Measurements from ENCODE around the gene SURF6. TPM values are rescaled to one million over a fixed set of nuclear protein-coding genes. Genes with fewer than 3 reads are reported as not detected.

SURF6 gene
- total and polyA plus RNA-seq, 2 of the 8 experiments (the other 6 are each of a cell fraction or from before 2014, with no cell fraction given), result 6.1 to 23.7 TPM

GRCh38 chr9:133385452-133385851, 49.5 kb upstream of the SURF6 start (continued):
- TF ChIP-seq, protein P1, sequence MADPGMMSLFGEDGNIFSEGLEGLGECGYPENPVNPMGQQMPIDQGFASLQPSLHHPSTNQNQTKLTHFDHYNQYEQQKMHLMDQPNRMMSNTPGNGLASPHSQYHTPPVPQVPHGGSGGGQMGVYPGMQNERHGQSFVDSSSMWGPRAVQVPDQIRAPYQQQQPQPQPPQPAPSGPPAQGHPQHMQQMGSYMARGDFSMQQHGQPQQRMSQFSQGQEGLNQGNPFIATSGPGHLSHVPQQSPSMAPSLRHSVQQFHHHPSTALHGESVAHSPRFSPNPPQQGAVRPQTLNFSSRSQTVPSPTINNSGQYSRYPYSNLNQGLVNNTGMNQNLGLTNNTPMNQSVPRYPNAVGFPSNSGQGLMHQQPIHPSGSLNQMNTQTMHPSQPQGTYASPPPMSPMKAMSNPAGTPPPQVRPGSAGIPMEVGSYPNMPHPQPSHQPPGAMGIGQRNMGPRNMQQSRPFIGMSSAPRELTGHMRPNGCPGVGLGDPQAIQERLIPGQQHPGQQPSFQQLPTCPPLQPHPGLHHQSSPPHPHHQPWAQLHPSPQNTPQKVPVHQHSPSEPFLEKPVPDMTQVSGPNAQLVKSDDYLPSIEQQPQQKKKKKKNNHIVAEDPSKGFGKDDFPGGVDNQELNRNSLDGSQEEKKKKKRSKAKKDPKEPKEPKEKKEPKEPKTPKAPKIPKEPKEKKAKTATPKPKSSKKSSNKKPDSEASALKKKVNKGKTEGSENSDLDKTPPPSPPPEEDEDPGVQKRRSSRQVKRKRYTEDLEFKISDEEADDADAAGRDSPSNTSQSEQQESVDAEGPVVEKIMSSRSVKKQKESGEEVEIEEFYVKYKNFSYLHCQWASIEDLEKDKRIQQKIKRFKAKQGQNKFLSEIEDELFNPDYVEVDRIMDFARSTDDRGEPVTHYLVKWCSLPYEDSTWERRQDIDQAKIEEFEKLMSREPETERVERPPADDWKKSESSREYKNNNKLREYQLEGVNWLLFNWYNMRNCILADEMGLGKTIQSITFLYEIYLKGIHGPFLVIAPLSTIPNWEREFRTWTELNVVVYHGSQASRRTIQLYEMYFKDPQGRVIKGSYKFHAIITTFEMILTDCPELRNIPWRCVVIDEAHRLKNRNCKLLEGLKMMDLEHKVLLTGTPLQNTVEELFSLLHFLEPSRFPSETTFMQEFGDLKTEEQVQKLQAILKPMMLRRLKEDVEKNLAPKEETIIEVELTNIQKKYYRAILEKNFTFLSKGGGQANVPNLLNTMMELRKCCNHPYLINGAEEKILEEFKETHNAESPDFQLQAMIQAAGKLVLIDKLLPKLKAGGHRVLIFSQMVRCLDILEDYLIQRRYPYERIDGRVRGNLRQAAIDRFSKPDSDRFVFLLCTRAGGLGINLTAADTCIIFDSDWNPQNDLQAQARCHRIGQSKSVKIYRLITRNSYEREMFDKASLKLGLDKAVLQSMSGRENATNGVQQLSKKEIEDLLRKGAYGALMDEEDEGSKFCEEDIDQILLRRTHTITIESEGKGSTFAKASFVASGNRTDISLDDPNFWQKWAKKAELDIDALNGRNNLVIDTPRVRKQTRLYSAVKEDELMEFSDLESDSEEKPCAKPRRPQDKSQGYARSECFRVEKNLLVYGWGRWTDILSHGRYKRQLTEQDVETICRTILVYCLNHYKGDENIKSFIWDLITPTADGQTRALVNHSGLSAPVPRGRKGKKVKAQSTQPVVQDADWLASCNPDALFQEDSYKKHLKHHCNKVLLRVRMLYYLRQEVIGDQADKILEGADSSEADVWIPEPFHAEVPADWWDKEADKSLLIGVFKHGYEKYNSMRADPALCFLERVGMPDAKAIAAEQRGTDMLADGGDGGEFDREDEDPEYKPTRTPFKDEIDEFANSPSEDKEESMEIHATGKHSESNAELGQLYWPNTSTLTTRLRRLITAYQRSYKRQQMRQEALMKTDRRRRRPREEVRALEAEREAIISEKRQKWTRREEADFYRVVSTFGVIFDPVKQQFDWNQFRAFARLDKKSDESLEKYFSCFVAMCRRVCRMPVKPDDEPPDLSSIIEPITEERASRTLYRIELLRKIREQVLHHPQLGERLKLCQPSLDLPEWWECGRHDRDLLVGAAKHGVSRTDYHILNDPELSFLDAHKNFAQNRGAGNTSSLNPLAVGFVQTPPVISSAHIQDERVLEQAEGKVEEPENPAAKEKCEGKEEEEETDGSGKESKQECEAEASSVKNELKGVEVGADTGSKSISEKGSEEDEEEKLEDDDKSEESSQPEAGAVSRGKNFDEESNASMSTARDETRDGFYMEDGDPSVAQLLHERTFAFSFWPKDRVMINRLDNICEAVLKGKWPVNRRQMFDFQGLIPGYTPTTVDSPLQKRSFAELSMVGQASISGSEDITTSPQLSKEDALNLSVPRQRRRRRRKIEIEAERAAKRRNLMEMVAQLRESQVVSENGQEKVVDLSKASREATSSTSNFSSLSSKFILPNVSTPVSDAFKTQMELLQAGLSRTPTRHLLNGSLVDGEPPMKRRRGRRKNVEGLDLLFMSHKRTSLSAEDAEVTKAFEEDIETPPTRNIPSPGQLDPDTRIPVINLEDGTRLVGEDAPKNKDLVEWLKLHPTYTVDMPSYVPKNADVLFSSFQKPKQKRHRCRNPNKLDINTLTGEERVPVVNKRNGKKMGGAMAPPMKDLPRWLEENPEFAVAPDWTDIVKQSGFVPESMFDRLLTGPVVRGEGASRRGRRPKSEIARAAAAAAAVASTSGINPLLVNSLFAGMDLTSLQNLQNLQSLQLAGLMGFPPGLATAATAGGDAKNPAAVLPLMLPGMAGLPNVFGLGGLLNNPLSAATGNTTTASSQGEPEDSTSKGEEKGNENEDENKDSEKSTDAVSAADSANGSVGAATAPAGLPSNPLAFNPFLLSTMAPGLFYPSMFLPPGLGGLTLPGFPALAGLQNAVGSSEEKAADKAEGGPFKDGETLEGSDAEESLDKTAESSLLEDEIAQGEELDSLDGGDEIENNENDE (IDR thresholded peaks at IDR 0.05; ENCODE audit: insufficient replicate concordance, low read length), result no peak
- TF ChIP-seq CHD2 (IDR thresholded peaks at IDR 0.05; ENCODE audit: low read length), result no peak
- no peak for TF ChIP-seq SP4 (IDR thresholded peaks at IDR 0.05; ENCODE audit: low read length)
